Large intestine (tissue), 3 donors: Measurements from ENCODE around the gene CIB4. TPM values are rescaled to one million over a fixed set of nuclear protein-coding genes. Genes with fewer than 3 reads are reported as not detected.

Source experiments
- DNase-seq, 2 donors: peaks; one replicate each; pipeline versions ENCODE4 v3.0.0 to v3.0.0-alpha.2; 2013
- H3K27ac ChIP-seq: one replicate; pipeline ENCODE4 v1.5.1; 2013; ENCODE audit warnings: low read length
- H3K27me3 ChIP-seq: 2 replicates; pipeline ENCODE4 v1.6.1; 2013; ENCODE audit warnings: low read length; ENCODE audit not compliant: control insufficient read depth, insufficient read depth
- H3K36me3 ChIP-seq: 2 replicates; pipeline ENCODE4 v1.6.1; 2013; ENCODE audit warnings: low read length; ENCODE audit not compliant: control insufficient read depth, insufficient read depth
- H3K4me1 ChIP-seq: one replicate; pipeline ENCODE4 v1.6.1; 2013; ENCODE audit warnings: low read length; ENCODE audit not compliant: control insufficient read depth, insufficient read depth
- H3K4me3 ChIP-seq: one replicate; pipeline ENCODE4 v1.5.1; 2013; ENCODE audit warnings: low read length
- H3K9me3 ChIP-seq: one replicate; pipeline ENCODE4 v1.6.1; 2013; ENCODE audit warnings: mild to moderate bottlenecking, low read depth, low read length, moderate library complexity; ENCODE audit not compliant: control insufficient read depth
- WGBS: methylation state at CpG from one replicate; pipeline ENCODE4 v1.1.5; 2013; ENCODE audit warnings: low lambda C conversion rate; ENCODE audit not compliant: insufficient coverage; 5-methylcytosine and 5-hydroxymethylcytosine counted together
- polyA plus RNA-seq: library from polyadenylated mRNA; unstranded; fragments of 120-200 nt; gene quantifications from one replicate; pipeline ENCODE4 v1.2.1, GENCODE V29; 2013

Gene CIB4
- polyA plus RNA-seq, 1 donor, result 0.21 TPM

DNA sequence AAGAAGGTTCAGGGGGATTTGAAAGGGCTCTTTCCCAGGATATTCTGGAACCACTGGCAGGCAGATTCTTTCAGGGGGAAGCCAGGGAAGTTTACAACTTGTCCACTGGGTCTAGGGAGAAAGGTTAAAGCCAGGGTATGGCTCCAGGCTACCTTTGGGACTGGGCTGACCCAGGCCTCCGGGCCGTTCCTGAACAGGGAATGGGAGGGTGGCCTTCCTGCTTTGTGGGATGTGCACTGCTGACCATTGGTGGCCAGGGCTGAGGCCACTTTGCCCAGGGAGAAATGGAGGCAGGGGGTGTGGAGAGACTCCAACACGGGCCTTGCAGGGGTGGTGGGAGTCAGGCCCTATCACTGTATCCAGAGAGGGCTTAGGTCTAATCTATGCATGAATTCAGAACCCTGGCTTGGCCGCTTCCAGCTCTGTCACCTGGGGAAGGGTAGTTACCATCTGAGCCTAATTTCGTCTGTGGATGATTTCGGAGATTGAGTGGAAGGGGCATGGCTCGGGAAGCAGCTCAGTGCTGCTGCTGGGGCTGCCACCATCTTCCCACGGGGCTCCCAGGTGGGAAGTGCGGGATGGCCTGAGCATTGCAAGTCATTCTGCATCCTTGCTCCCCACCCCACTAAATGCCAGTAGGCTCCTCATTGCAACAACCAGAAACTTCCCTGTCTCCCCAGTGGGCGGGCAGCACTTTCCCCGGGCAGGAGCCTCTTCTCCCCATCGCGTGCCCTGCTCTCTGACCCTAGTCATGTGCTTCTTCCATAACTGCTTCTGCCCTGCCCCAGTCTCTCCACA is 106.1 kb downstream of the CIB4 start:
- Histone ChIP-seq H3K27ac (no peak overlapping the region), H3K36me3 (no peaks in the 10 kb centered on the region), H3K4me1 (no peaks in the 10 kb centered on the region), H3K4me3 (no peak overlapping the region), H3K9me3 (no peaks in the 10 kb centered on the region), H3K27me3 (no peaks in the 10 kb centered on the region)
- DNase-seq, result no peak
- no CpG with 5 or more reads among the region's 13 CpGs for WGBS

DNA sequence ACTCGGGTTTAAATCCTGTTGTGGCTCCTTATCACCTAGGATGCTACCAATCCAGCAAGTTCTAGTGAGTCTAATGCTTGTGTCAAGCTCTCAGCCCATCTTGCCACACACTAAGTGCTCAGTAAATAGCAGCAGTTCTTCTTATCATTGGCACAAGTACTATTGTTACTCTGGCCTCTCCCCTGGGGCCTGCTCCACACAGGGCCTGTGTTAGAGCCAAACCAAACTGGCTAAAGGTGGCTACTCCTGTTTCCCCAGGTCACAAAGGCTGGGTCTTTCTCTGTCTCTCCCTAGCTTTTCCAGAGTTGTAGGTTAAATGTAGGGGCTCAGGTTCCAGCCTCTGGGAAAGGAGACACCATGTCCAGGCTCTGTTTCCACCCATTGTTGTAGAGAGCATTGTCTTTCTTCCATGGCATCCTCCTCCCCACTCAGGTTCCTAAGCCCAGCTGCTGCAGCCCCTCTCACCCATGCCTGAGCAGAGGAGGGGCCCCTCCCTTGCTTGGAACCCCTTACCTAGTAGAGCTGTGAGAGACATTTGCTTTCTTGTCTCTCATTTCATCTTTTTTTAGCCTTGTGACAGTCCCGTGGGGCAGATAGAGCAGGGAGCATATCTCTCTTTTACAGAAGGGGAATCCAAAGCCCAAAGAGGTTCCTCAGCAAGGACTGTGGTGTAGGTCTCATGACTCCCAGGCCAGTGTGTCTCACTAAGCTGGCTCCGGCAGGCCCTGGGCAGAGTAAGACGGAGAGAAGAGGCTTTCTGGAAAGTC is 106.9 kb downstream of the CIB4 start:
- no peak for DNase-seq
- no peak overlapping the region for H3K4me3 ChIP-seq
- WGBS, result no CpG with 5 or more reads among the region's 4 CpGs

DNA sequence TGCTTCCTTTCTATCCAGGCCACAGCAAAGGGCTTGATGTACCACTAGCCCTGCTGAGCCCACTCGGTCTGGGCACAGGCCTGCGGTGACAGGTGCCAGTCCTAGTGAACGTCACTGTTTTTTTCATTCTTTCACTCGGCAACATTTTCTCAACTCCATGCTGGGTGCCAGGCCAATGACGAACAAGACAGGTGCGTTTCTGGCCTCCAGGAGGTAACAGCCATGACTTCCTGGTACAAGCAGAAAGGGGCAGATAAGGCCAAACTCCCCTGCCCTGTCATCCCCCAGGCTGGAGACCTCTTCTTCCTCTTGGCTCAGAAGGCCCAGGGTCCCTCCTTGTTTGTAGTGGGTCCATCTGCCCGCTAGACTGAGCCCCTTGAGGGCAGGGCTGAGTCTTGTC is 107.5 kb downstream of the CIB4 start:
- no peak overlapping the region for H3K27ac ChIP-seq
- H3K4me1 ChIP-seq, result no peaks in the 10 kb centered on the region
- H3K36me3 ChIP-seq, result no peaks in the 10 kb centered on the region
- no peak for DNase-seq
- no CpG with 5 or more reads among the region's 7 CpGs for WGBS
- no peaks in the 10 kb centered on the region for H3K27me3 ChIP-seq
- no peaks in the 10 kb centered on the region for H3K9me3 ChIP-seq
- no peak overlapping the region for H3K4me3 ChIP-seq

More for the DNA sequence above, 106.9 kb downstream of the CIB4 start:
- Histone ChIP-seq H3K9me3 (no peaks in the 10 kb centered on the region), H3K27me3 (no peaks in the 10 kb centered on the region), H3K27ac (no peak overlapping the region), H3K36me3 (no peaks in the 10 kb centered on the region), H3K4me1 (no peaks in the 10 kb centered on the region)

DNA sequence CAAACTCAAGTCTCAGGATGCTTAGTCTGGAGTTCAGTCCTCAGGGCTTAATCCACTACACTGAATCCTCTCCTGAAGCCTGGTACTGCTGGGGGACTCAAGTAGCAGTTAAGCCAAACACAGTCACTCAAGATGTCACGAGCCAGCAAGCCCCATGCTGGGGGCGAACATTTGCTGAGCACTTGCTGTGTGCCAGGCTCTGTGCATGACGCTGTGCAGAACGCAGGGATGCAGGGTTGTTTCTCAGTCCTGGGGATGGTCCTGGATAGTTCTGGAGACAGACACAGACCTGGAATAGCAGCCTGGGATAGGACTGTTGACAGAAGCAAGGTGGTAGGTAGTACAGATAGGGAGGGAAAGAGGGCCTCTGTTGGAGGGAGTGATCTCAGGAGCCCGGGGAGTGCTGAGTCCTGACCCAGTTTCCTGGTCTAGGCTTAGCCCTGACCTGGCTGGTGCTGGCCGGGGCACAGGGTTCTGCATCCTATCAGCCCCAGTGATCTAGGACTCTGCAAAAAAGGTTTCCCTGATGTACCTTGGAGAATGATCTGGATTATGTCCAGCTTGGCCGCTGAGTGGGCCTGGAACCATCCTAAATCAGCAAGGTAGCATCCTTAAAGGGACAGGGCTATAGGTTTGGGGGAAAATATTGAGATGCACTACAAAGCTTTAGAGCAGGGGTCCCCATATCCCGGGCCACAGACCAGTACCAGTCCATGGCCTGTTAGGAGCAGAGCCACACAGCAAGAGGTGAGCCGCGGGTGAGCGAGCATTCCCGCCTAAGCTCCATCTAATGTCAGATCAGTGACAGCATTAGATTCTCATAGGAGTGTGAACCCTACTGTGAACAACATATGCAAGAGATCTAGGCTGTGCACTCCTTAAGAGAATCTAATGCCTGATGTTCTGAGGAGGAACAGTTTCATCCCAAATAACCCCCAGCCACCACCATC is 108.6 kb downstream of the CIB4 start:
- H3K36me3 ChIP-seq, result no peaks in the 10 kb centered on the region
- no peak overlapping the region for H3K27ac ChIP-seq
- DNase-seq, result no peak
- H3K27me3 ChIP-seq, result no peaks in the 10 kb centered on the region
- WGBS, result no CpG with 5 or more reads among the region's 12 CpGs
- no peaks in the 10 kb centered on the region for H3K9me3 ChIP-seq
- no peak overlapping the region for H3K4me3 ChIP-seq
- H3K4me1 ChIP-seq, result no peaks in the 10 kb centered on the region

Other genes starting within 250 kb of the CIB4 start
- gene DRC1, start 239.4 kb downstream of the CIB4 start, polyA plus RNA-seq, result 0.76 TPM
- 5.4 TPM for gene OTOF, start 163.2 kb downstream of the CIB4 start, polyA plus RNA-seq
- 3.3 TPM for gene KCNK3, start 51.4 kb upstream of the CIB4 start, polyA plus RNA-seq
- 14.1 TPM for gene SLC35F6, start 122.9 kb upstream of the CIB4 start, polyA plus RNA-seq
- gene CENPA, start 144.7 kb upstream of the CIB4 start, polyA plus RNA-seq, result 4.7 TPM
- 7.1 TPM for gene DPYSL5, start 206.8 kb upstream of the CIB4 start, polyA plus RNA-seq